Raji (cell line): Measurements from ENCODE around the gene DUSP7.

Source experiments
- POLR2A ChIP-seq: IDR thresholded peaks from 2 replicates; pipeline ENCODE4 v1.6.1; 2011; ENCODE audit warnings: low read depth, low read length, control low read depth; ENCODE audit not compliant: insufficient read depth

DUSP7 gene

GRCh38 chr3:52078781-52079560 lies 22.6 kb upstream of the DUSP7 start:
- no peak for TF ChIP-seq POLR2A

- TF ChIP-seq POLR2A, result no peak
These were observed 21.6 kb upstream of the DUSP7 start for GRCh38 chr3:52077925-52078324.

GRCh38 chr3:52076896-52077780 lies 20.8 kb upstream of the DUSP7 start:
- no peak for TF ChIP-seq POLR2A

GRCh38 chr3:52073490-52073889 lies 17.1 kb upstream of the DUSP7 start:
- TF ChIP-seq POLR2A, result no peak

GRCh38 chr3:52072471-52072870 lies 16.1 kb upstream of the DUSP7 start:
- TF ChIP-seq POLR2A, result no peak

- no peak for TF ChIP-seq POLR2A
These were observed 15.6 kb upstream of the DUSP7 start for GRCh38 chr3:52072020-52072419.

GRCh38 chr3:52070724-52071621 lies 14.6 kb upstream of the DUSP7 start:
- no peak for TF ChIP-seq POLR2A

- TF ChIP-seq POLR2A, result no peak
These were observed 13.5 kb upstream of the DUSP7 start for GRCh38 chr3:52069855-52070254.

- TF ChIP-seq POLR2A, result no peak
These were observed 12.8 kb upstream of the DUSP7 start for GRCh38 chr3:52069135-52069534.

GRCh38 chr3:52068730-52069129 lies 12.4 kb upstream of the DUSP7 start:
- TF ChIP-seq POLR2A, result no peak

GRCh38 chr3:52068055-52068571 lies 11.7 kb upstream of the DUSP7 start:
- TF ChIP-seq POLR2A, result no peak

- no peak for TF ChIP-seq POLR2A
These were observed 11.2 kb upstream of the DUSP7 start for GRCh38 chr3:52067526-52067925.

- no peak for TF ChIP-seq POLR2A
These were observed 10.7 kb upstream of the DUSP7 start for GRCh38 chr3:52067046-52067445.

GRCh38 chr3:52065264-52065756 lies 8.9 kb upstream of the DUSP7 start:
- TF ChIP-seq POLR2A, result no peak

- TF ChIP-seq POLR2A, result no peak
These were observed 8.2 kb upstream of the DUSP7 start for GRCh38 chr3:52064561-52064960.
